Gastroesophageal sphincter (tissue), 3 donors: Measurements from ENCODE around the gene COLEC12.

ENCODE experiments used
- CTCF ChIP-seq, 4 experiments: fragments of 200-600 bp in 2 of 4; fragments of 450-650 bp in 2 of 4; sonication (generic) in 1 of 4; IDR thresholded peaks; one replicate each; pipeline ENCODE4 v1.5.1; 2017 to 2019; ENCODE audit warnings: antibody characterized with exemption in 4 of 4, mild to moderate bottlenecking in 2 of 4, moderate library complexity in 2 of 4
- EP300 ChIP-seq: sonication (generic); formaldehyde crosslinking; IDR thresholded peaks from one replicate; pipeline ENCODE4 v1.6.1; 2017; ENCODE audit warnings: antibody characterized with exemption, mild to moderate bottlenecking
- POLR2A ChIP-seq, 2 donors: fragments of 450-650 bp; IDR thresholded peaks; one replicate each; pipeline ENCODE4 v1.6.1; 2017; ENCODE audit warnings: antibody characterized with exemption in 2 of 2, mild to moderate bottlenecking in 2 of 2, moderate library complexity in 1 of 2
- POLR2AphosphoS5 ChIP-seq: sonication (generic); formaldehyde crosslinking; IDR thresholded peaks from one replicate; pipeline ENCODE4 v1.6.1; 2017; ENCODE audit warnings: antibody characterized with exemption

- TF ChIP-seq CTCF (IDR thresholded peaks at IDR 0.05) (no peak), POLR2AphosphoS5 (no peak), POLR2A (IDR thresholded peaks at IDR 0.05) (no peak), EP300 (no peak)
Observed at GRCh38 chr18:407191-407590, 93.3 kb downstream of the COLEC12 start.
